PFSK-1 (cell line): ENCODE results near the gene TARBP2.

ENCODE experiments used
- POLR2AphosphoS5 ChIP-seq: IDR thresholded peaks from 2 replicates; pipeline ENCODE4 v1.6.1; 2012; ENCODE audit warnings: low read depth, mild to moderate bottlenecking, control low read depth, low read length, moderate library complexity
- TF ChIP-seq, protein P1 (sequence below), 2 experiments: IDR thresholded peaks; 2 replicates each; pipeline versions ENCODE4 v1.6.1 to v1.8.0; 2011 to 2012; ENCODE audit warnings: low read depth in 2 of 2, low read length in 2 of 2, control low read depth in 1 of 2, inconsistent platforms in 1 of 2, mild to moderate bottlenecking in 1 of 2, moderate library complexity in 1 of 2; ENCODE audit not compliant: insufficient read depth in 1 of 2

DNA sequence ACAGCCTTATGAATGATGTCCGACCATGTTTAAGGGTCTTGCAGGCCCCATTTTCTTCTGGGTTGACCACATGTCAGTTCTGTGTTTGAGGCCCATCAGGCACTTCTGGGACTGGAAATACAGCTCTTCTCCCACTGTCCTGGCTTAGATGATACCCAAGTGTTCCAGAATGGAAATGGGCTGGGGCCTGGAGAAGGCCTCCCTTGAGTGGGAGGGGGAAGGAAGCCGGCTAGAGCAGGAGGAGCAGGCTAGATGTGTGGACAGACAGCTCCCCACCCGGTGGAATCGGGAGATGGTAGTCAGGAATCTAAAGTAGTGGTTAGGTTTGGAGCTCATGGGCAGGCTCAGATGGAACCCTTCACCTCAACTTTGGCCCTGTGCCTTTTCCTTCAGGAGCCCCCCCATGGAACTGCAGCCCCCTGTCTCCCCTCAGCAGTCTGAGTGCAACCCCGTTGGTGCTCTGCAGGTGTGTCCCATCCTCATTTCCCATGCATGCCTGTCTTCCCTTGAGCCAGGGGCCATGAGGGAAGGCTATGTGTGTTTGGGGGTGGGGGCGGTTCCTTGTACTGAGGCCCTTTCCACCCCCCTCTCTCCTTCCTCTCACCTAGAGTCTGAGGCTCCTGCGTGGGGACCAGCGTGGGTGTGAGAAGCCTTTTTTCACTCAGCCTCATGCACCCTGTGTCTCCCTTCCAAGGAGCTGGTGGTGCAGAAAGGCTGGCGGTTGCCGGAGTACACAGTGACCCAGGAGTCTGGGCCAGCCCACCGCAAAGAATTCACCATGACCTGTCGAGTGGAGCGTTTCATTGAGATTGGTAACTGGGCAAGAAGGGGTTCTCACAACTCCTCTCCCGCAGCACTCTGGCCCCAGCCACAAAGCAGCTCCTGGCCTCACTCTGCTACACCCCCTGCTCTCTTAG, 3.2 kb downstream of the TARBP2 start:
- TF ChIP-seq POLR2AphosphoS5 = no peak
- TF ChIP-seq, protein P1, sequence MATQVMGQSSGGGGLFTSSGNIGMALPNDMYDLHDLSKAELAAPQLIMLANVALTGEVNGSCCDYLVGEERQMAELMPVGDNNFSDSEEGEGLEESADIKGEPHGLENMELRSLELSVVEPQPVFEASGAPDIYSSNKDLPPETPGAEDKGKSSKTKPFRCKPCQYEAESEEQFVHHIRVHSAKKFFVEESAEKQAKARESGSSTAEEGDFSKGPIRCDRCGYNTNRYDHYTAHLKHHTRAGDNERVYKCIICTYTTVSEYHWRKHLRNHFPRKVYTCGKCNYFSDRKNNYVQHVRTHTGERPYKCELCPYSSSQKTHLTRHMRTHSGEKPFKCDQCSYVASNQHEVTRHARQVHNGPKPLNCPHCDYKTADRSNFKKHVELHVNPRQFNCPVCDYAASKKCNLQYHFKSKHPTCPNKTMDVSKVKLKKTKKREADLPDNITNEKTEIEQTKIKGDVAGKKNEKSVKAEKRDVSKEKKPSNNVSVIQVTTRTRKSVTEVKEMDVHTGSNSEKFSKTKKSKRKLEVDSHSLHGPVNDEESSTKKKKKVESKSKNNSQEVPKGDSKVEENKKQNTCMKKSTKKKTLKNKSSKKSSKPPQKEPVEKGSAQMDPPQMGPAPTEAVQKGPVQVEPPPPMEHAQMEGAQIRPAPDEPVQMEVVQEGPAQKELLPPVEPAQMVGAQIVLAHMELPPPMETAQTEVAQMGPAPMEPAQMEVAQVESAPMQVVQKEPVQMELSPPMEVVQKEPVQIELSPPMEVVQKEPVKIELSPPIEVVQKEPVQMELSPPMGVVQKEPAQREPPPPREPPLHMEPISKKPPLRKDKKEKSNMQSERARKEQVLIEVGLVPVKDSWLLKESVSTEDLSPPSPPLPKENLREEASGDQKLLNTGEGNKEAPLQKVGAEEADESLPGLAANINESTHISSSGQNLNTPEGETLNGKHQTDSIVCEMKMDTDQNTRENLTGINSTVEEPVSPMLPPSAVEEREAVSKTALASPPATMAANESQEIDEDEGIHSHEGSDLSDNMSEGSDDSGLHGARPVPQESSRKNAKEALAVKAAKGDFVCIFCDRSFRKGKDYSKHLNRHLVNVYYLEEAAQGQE (IDR thresholded peaks at IDR 0.05; ENCODE audit: insufficient read depth in 1 of 2, low read depth in 2 of 2, low read length in 2 of 2) = no peak
